Measurements from ENCODE around the gene USP47. TPM values are rescaled to one million over a fixed set of nuclear protein-coding genes. Genes with fewer than 3 reads are reported as not detected.
A peak's percentile ranks its signal among the peaks of the same experiment; 100 is the strongest.

Gene USP47
- total RNA-seq, 1 donor: 72.7 TPM

DNA sequence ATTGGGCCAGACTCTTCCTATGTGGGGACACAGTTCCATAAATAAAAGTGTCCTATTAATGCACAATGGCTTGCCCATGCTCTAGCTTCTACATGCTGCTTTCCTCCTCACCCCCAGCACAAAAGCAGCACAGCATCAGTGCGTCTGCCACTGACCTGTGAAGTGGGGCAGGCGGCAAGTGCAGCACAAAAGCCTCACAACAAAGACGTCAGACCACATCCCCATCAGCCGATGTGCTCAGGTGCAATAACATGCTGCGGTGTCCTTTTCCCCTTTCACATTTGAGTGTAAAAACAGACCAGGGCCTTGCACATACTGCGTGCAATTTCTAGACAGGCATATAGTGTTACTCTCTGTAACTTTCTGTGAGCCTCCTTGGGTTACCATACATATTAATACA, 153.8 kb downstream of the USP47 start:
- Histone ChIP-seq H3K27me3 (ENCODE audit: insufficient read depth, low read length) (no peaks in the 10 kb centered on the region), H3K4me3 (ENCODE audit: insufficient read depth, low read length) (no peak overlapping the region), H3K27ac (ENCODE audit: low read depth, low read length) (no peak overlapping the region), H3K4me2 (ENCODE audit: insufficient read depth, low read length) (no peak overlapping the region), H2AFZ (ENCODE audit: low read length) (no peak overlapping the region), H3K36me3 (ENCODE audit: insufficient read depth, low read length) (no peaks in the 10 kb centered on the region), H3K4me1 (ENCODE audit: insufficient read depth, low read length) (peaks cover 28% of the 10 kb centered on the region), H4K20me1 (ENCODE audit: insufficient read depth, low read length) (no peaks in the 10 kb centered on the region), H3K79me2 (ENCODE audit: insufficient read depth, low read length) (no peaks in the 10 kb centered on the region), H3K9me3 (ENCODE audit: low read depth, low read length) (no peaks in the 10 kb centered on the region)
- DNase-seq (ENCODE audit: insufficient read length, low spot score, missing footprints): no peak
- TF ChIP-seq, protein P1, sequence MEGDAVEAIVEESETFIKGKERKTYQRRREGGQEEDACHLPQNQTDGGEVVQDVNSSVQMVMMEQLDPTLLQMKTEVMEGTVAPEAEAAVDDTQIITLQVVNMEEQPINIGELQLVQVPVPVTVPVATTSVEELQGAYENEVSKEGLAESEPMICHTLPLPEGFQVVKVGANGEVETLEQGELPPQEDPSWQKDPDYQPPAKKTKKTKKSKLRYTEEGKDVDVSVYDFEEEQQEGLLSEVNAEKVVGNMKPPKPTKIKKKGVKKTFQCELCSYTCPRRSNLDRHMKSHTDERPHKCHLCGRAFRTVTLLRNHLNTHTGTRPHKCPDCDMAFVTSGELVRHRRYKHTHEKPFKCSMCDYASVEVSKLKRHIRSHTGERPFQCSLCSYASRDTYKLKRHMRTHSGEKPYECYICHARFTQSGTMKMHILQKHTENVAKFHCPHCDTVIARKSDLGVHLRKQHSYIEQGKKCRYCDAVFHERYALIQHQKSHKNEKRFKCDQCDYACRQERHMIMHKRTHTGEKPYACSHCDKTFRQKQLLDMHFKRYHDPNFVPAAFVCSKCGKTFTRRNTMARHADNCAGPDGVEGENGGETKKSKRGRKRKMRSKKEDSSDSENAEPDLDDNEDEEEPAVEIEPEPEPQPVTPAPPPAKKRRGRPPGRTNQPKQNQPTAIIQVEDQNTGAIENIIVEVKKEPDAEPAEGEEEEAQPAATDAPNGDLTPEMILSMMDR (IDR thresholded peaks at IDR 0.05; ENCODE audit: extremely low read depth, low read depth, low read length): no peak

DNA sequence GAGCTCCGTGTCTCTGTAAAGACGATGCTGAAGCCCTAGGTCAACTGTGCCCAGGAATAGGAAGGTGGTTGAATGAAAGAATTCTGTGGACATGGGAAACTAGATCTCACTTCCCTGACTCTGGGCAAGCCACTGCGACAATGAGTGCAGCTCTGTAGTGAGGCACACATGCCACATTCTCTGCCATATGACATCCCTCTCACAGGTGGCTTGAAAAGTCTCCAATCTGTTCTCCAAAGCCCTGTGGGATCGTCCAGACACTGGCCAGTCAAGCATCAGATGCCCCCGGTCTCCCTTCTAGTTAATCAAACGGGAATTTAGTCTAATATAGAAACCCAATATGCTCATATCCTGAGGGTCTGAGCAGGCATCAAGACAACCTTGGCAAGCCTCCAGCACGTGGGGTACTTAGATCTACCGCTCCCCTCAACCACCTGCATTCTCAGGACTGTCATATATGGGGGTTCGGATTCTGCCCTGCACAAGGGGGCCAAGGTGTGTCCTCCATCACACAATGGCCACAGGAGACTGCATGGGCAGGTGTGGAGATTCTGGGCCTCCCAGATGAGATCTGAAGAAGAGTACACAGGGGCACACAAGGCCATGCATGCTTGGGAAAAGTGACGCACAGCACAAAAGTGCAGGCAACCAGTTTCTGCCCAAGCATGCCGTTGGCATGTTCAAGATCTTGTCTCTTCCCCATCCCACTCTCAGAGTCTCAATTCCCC, 154.7 kb downstream of the USP47 start:
- H3K27ac ChIP-seq (ENCODE audit: low read depth, low read length): no peak overlapping the region
- no peak overlapping the region for H3K4me3 ChIP-seq (ENCODE audit: insufficient read depth, low read length)
- H3K27me3 ChIP-seq (ENCODE audit: insufficient read depth, low read length): no peaks in the 10 kb centered on the region
- H3K79me2 ChIP-seq (ENCODE audit: insufficient read depth, low read length): no peaks in the 10 kb centered on the region
- DNase-seq (ENCODE audit: insufficient read length, low spot score, missing footprints): no peak
- H2AFZ ChIP-seq (ENCODE audit: low read length): no peak overlapping the region
- no peaks in the 10 kb centered on the region for H3K9me3 ChIP-seq (ENCODE audit: low read depth, low read length)
- no peaks in the 10 kb centered on the region for H3K36me3 ChIP-seq (ENCODE audit: insufficient read depth, low read length)
- H3K4me2 ChIP-seq (ENCODE audit: insufficient read depth, low read length): no peak overlapping the region
- no peaks in the 10 kb centered on the region for H4K20me1 ChIP-seq (ENCODE audit: insufficient read depth, low read length)
- H3K4me1 ChIP-seq (ENCODE audit: insufficient read depth, low read length): peaks cover 27% of the 10 kb centered on the region
- TF ChIP-seq, protein P1 (IDR thresholded peaks at IDR 0.05; ENCODE audit: extremely low read depth, low read depth, low read length): no peak

DNA sequence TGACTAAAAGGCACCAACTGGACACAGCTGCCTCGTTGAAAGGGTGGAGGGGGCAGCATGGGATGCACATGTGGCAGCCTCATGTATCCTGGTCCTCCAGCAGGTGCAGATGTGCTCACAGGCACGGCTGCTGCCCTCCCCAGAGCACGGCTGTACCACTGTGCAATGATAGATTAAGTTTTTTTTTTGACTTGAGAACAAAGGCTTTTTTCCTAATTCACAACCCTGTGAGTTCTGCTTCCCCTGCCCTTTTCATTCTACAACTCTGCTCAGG, 155.2 kb downstream of the USP47 start:
- Histone ChIP-seq H3K27ac (ENCODE audit: low read depth, low read length) (no peak overlapping the region), H3K4me2 (ENCODE audit: insufficient read depth, low read length) (no peak overlapping the region), H4K20me1 (ENCODE audit: insufficient read depth, low read length) (no peaks in the 10 kb centered on the region), H3K27me3 (ENCODE audit: insufficient read depth, low read length) (no peaks in the 10 kb centered on the region), H3K79me2 (ENCODE audit: insufficient read depth, low read length) (no peaks in the 10 kb centered on the region), H3K4me3 (ENCODE audit: insufficient read depth, low read length) (no peak overlapping the region), H3K4me1 (ENCODE audit: insufficient read depth, low read length) (peaks cover 27% of the 10 kb centered on the region), H3K36me3 (ENCODE audit: insufficient read depth, low read length) (no peaks in the 10 kb centered on the region), H2AFZ (ENCODE audit: low read length) (no peak overlapping the region), H3K9me3 (ENCODE audit: low read depth, low read length) (no peaks in the 10 kb centered on the region)
- TF ChIP-seq, protein P1 (IDR thresholded peaks at IDR 0.05; ENCODE audit: extremely low read depth, low read depth, low read length): no peak
- DNase-seq (ENCODE audit: insufficient read length, low spot score, missing footprints): no peak

DNA sequence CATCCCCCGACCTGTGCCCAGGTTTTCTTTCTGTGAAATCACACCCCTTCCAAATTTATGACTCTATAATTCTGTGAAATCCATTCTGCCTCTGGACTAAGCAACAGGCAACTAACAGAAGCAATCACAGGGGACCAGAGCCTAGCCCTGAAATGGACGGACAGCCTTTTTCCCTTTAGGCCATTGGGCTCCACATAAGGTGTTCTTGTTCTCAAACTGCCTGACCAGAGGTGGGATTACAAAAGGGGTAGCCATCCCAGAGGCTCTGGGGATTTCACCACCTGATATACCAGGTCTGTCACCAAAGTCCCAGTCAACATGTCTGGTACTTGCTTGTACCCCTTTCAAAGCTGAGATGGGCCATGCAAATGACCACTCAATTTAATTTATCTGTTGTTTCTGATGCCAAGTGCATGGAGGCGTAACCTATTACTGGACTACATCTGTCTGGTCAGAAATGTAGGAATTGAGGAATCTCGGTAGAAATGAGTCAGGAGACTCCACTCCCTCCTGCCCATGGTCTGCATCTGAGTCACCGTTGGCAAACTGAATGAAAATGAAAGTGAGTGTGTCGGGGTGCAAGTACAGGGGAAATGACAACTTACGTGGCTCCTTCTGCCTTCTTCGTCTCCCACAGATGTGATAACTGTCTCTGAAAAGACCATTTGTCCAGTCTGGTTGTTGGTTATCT, 156.5 kb downstream of the USP47 start:
- H3K27me3 ChIP-seq (ENCODE audit: insufficient read depth, low read length): no peaks in the 10 kb centered on the region
- no peaks in the 10 kb centered on the region for H3K9me3 ChIP-seq (ENCODE audit: low read depth, low read length)
- peaks cover 20% of the 10 kb centered on the region for H3K4me1 ChIP-seq (ENCODE audit: insufficient read depth, low read length)
- TF ChIP-seq, protein P1 (IDR thresholded peaks at IDR 0.05; ENCODE audit: extremely low read depth, low read depth, low read length): no peak
- peak overlapping the region; percentile 85 for H3K4me2 ChIP-seq (ENCODE audit: insufficient read depth, low read length)
- peak overlapping the region; percentile 69 for H3K4me3 ChIP-seq (ENCODE audit: insufficient read depth, low read length)
- H4K20me1 ChIP-seq (ENCODE audit: insufficient read depth, low read length): no peaks in the 10 kb centered on the region
- DNase-seq (ENCODE audit: insufficient read length, low spot score, missing footprints): peak; percentile 90
- peak overlapping the region; percentile 62 for H3K27ac ChIP-seq (ENCODE audit: low read depth, low read length)
- no peaks in the 10 kb centered on the region for H3K36me3 ChIP-seq (ENCODE audit: insufficient read depth, low read length)
- no peaks in the 10 kb centered on the region for H3K79me2 ChIP-seq (ENCODE audit: insufficient read depth, low read length)
- H2AFZ ChIP-seq (ENCODE audit: low read length): peak overlapping the region; percentile 80
